ENCODE results near the gene APOBEC3G. TPM values are rescaled to one million over a fixed set of nuclear protein-coding genes. Genes with fewer than 3 reads are reported as not detected.
A peak's percentile ranks its signal among the peaks of the same experiment; 100 is the strongest.

APOBEC3G gene
- polyA plus RNA-seq, 3 donors: 33.3 to 73.6 (median 64.5) TPM

- peaks cover 11 to 22% (median 13%) of the 10 kb centered on the region in 3 donors for H3K27me3 Mint-ChIP-seq (ENCODE audit: low read depth in 3 of 3)
Measured at GRCh38 chr22:39110631-39111561, 33.8 kb downstream of the APOBEC3G start.

GRCh38 chr22:39114112-39114511, 37.0 kb downstream of the APOBEC3G start:
- Histone ChIP-seq H3K4me3 (replicated peaks in 1 of 3; ENCODE audit: low read depth in 2 of 3, low read length in 3 of 3) (no peak overlapping the region), H3K9ac (ENCODE audit: insufficient read depth, low read length, poor library complexity, severe bottlenecking) (no peak overlapping the region), H2AFZ (ENCODE audit: insufficient read depth, low read depth, low read length, poor library complexity, severe bottlenecking) (no peak overlapping the region), H3K4me2 (replicated peaks; ENCODE audit: extremely low read depth, low read length, poor library complexity, severe bottlenecking) (no peak overlapping the region), H3K9me3 (replicated peaks in 1 of 2; ENCODE audit: control insufficient read depth in 1 of 2, insufficient read depth in 1 of 2, low read length in 2 of 2) (no peaks in the 10 kb centered on the region), H4K20me1 (ENCODE audit: insufficient read depth, low read length) (no peaks in the 10 kb centered on the region), H3K27me3 (ENCODE audit: control insufficient read depth in 2 of 2, insufficient read depth in 2 of 2, low read length in 2 of 2) (peaks cover 0 to 3% of the 10 kb centered on the region in 2 donors), H3K4me1 (ENCODE audit: control insufficient read depth in 1 of 2, insufficient read depth in 2 of 2, low read length in 2 of 2) (peaks cover 6 to 8% of the 10 kb centered on the region in 2 donors), H3K27ac (ENCODE audit: low read depth in 1 of 2, low read length in 2 of 2) (no peak overlapping the region), H3K36me3 (replicated peaks in 1 of 2; ENCODE audit: control insufficient read depth in 1 of 2, insufficient read depth in 2 of 2, low read length in 2 of 2) (no peaks in the 10 kb centered on the region), H3K79me2 (ENCODE audit: insufficient read depth, low read length) (no peaks in the 10 kb centered on the region)
- H3K9me3 Mint-ChIP-seq: peaks cover 0 to 2% (median 0%) of the 10 kb centered on the region in 7 donors
- peaks cover 15% of the 10 kb centered on the region for H3K4me1 Mint-ChIP-seq
- TF ChIP-seq, protein P1, sequence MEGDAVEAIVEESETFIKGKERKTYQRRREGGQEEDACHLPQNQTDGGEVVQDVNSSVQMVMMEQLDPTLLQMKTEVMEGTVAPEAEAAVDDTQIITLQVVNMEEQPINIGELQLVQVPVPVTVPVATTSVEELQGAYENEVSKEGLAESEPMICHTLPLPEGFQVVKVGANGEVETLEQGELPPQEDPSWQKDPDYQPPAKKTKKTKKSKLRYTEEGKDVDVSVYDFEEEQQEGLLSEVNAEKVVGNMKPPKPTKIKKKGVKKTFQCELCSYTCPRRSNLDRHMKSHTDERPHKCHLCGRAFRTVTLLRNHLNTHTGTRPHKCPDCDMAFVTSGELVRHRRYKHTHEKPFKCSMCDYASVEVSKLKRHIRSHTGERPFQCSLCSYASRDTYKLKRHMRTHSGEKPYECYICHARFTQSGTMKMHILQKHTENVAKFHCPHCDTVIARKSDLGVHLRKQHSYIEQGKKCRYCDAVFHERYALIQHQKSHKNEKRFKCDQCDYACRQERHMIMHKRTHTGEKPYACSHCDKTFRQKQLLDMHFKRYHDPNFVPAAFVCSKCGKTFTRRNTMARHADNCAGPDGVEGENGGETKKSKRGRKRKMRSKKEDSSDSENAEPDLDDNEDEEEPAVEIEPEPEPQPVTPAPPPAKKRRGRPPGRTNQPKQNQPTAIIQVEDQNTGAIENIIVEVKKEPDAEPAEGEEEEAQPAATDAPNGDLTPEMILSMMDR (IDR thresholded peaks at IDR 0.05): no peak
- no peak for DNase-seq
- 70% methylated on average over 5 of the region's 6 CpGs for WGBS (ENCODE audit: insufficient coverage)
- H3K27ac Mint-ChIP-seq: no peak overlapping the region
- no peaks in the 10 kb centered on the region for H3K36me3 Mint-ChIP-seq
- no peak overlapping the region for H3K4me3 Mint-ChIP-seq
- H3K27me3 Mint-ChIP-seq (ENCODE audit: low read depth in 3 of 3): peaks cover 13 to 24% (median 13%) of the 10 kb centered on the region in 3 donors
- intact Hi-C loops (cut with micrococcal nuclease): loop anchor here in 1 of 2 donors (10.0 kb wide), 1 partner anchor 99 kb away; the partner anchor contains the start of gene APOBEC3C

More at GRCh38 chr22:39110631-39111561, 33.8 kb downstream of the APOBEC3G start:
- intact Hi-C loops (cut with micrococcal nuclease): loop anchor here in 1 of 2 donors (10.0 kb wide), 1 partner anchor 96 kb away; the partner anchor contains the start of gene APOBEC3C
- peak in 2 of 3 donors; percentile 28 to 46 for DNase-seq
- Histone ChIP-seq H4K20me1 (ENCODE audit: insufficient read depth, low read length) (no peaks in the 10 kb centered on the region), H3K4me3 (replicated peaks in 1 of 3; ENCODE audit: low read depth in 2 of 3, low read length in 3 of 3) (no peak overlapping the region), H3K27me3 (ENCODE audit: control insufficient read depth in 2 of 2, insufficient read depth in 2 of 2, low read length in 2 of 2) (peaks cover 0 to 3% of the 10 kb centered on the region in 2 donors), H3K4me2 (replicated peaks; ENCODE audit: extremely low read depth, low read length, poor library complexity, severe bottlenecking) (no peak overlapping the region), H3K9ac (ENCODE audit: insufficient read depth, low read length, poor library complexity, severe bottlenecking) (no peak overlapping the region), H2AFZ (ENCODE audit: insufficient read depth, low read depth, low read length, poor library complexity, severe bottlenecking) (no peak overlapping the region), H3K27ac (ENCODE audit: low read depth in 1 of 2, low read length in 2 of 2) (no peak overlapping the region), H3K9me3 (replicated peaks in 1 of 2; ENCODE audit: control insufficient read depth in 1 of 2, insufficient read depth in 1 of 2, low read length in 2 of 2) (no peaks in the 10 kb centered on the region), H3K36me3 (replicated peaks in 1 of 2; ENCODE audit: control insufficient read depth in 1 of 2, insufficient read depth in 2 of 2, low read length in 2 of 2) (no peaks in the 10 kb centered on the region), H3K4me1 (ENCODE audit: control insufficient read depth in 1 of 2, insufficient read depth in 2 of 2, low read length in 2 of 2) (peaks cover 6 to 8% of the 10 kb centered on the region in 2 donors), H3K79me2 (ENCODE audit: insufficient read depth, low read length) (no peaks in the 10 kb centered on the region)
- no peak overlapping the region for H3K27ac Mint-ChIP-seq
- H3K9me3 Mint-ChIP-seq: peaks cover 0 to 2% (median 0%) of the 10 kb centered on the region in 7 donors
- 63% methylated on average over 15 of the region's 15 CpGs for WGBS (ENCODE audit: insufficient coverage)
- TF ChIP-seq, protein P1 (IDR thresholded peaks at IDR 0.05): no peak
- peaks cover 11% of the 10 kb centered on the region for H3K4me1 Mint-ChIP-seq
- H3K4me3 Mint-ChIP-seq: no peak overlapping the region
- no peaks in the 10 kb centered on the region for H3K36me3 Mint-ChIP-seq
